HK-2 (cell line): ENCODE data around the gene PSMD3.

Experiments used
- DNase-seq: peaks from one replicate; pipeline ENCODE4 v3.0.0-alpha.2; 2018; ENCODE audit not compliant: unreplicated experiment

Gene PSMD3

DNA sequence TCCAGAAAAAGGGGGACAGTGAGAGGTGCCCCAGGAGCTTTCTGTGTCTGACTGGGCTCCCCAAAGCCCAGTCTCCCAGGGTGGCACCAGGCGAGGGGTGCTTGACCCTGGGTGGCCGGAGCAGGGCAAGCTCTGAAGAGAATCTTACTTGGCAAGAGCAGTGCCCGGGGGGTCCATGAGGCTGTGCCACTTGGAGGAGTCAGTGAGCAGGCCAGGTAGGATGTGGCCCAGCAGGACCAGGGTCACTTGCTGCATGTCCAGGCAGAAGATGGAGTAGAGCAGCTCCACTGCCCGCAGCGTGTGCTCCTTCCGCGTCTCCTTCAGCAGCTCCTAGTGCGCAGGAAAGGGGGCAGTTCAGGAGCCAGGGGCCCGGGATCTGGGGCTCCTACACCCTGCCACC lies 41.9 kb downstream of the PSMD3 start:
- no peak for DNase-seq

DNA sequence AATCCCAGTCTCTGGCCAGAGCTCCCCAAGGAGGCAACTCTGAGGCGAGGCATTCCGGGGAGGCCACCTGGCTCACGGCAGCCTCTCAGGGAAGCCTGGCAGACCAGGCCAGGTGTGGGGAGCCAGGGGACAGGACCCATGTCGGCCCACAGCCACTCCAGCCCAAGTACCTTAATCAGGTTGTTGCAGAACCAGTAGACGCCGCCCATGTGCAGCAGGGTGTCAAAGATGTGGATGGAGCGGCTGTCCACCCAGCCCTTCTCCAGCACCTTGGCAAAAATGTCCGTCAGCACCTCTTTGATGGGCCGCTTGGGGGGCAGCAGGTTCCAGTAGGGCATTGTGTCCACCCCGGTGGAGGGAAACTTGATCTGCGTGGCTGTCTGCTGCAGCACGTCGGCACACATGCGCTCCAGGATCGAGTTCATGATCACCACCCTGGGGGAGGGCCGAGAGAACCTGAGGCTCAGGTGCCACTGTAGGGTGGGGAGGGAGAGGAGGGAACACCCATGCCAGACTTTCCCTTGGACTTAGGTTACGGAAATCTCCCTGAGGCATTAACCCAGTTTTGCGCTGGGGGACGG lies 42.4 kb downstream of the PSMD3 start:
- DNase-seq = no peak

DNA sequence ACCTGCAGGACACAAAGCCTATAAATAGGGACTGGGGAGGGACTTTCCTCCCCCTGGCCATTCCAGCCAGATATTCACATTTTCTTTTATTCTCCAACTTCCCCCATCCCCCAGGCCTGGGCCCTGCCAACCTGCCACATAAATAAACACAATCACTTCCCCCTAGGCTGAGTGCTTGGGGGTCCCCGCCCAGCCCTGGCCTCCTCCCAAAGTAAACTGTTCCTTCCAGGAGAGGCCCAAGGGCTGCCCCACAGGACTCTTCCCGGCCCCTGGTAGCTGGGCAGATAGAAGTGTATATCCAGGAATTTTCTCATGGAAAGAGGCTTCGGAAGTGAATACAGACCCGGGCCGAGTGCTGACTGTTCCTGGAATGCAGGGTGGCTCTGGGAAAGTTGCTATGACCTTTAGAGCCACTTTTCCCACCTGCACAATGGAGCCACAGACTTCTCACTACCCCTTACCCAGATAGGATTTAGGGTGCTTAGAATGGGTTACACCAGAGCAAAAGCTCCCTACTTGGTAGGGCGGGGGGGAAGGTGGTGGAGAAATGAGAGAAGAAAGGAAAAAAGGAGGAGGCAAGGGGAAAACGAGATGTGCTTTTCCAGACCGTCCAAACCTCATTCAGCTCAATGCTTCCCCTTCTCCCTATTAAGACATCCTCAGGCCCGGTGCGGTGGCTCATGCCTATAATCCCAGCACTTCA lies 43.1 kb downstream of the PSMD3 start:
- DNase-seq = no peak

GRCh38 chr17:40024901-40025300 lies 44.3 kb downstream of the PSMD3 start:
- no peak for DNase-seq

- no peak for DNase-seq
Measured at GRCh38 chr17:40025559-40025958, 45.0 kb downstream of the PSMD3 start.

DNA sequence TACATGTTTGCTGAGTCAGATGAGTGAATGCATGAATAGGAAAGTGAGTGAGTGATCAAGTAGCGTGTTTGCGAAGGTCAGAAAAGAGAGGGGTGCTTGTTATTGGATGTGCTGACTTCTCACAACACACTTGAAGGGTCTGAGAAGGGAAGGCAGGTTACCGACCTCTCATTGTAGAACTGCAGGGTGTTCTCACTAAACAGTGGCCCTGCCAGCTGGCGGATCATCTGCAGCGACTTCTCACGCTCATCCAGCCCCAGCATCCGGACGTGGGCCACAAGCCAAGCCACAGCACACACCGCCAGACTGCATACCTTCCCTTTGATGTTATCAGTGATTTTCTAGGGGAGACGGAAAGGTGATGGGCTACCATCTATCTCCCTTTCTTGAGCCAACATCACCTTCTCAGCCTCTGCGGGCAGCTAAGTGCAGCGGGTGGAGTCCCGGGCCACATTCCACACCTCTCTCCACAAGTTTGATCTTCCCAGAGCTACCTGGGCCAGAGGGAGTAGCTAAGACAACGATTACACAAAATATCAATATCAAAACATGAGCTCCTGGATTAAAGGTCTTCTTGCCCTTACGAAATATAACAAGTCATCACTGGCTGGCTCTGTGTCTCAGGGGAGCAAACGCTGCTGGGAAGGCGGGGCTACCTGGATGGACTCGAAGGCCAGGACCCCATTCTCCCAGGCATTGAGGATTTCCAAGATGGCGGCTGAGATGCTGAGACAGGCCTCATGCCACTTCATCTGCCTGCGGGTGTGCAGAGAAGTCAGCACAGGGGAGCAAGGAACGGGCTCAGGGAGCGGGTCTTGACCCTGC lies 45.6 kb downstream of the PSMD3 start:
- DNase-seq = no peak

DNA sequence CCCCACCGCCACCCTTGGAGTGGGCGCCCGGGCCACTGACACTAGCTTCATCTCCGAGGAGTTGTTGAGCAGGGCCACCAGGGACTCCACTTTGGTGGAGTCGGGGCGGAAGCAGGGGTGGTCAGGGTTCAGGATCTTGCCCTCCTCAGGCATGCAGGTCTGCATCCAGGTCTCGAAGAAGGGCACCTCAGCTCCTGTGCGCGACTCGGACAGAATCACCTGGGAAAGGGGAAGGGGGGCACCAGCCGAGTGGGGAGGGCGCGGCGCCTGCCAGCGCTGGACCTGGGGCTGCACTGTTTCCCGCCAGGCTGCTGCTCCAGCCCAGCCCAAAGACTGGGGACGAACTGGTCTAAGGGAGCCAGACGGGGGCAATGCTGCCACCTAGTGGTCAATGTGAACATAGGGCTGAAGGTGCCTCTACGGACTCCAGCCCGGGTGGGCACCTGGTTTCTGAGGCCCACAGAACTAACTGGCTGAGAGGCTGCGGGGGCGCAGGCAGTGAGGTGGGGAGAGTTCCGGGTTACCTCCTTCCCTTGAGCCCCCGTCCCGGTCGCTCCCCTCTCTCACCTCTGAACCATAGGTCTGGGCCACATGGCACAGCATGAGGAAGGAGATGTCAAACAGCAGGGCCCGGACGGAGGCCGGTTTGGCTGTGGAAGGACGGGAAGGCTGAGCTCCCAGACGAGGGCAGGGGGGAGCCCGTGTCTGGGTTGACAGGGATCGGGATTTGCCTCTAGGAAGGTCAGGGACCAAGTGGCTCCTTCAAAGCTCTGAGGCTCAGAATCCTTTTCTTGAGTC lies 46.4 kb downstream of the PSMD3 start:
- peak; percentile 70 for DNase-seq

DNA sequence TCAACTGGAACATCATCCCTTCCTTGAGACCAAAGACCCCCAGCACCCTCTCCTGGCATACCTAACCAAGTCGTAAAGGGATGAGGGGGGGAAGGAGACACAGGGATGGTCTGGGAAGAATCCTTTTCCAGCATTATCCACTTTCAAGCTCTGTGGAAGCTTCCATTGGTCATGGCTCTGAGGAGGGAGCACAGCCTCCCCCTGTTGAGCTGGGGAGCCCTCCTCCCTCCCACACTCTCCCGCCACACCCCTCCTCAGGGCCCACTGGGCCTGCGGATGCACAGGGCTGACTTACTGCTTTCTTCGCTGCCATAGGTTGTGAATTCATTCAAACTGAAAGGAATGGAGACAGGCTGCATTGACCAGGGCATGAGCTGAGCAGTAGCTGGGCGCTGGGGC lies 47.0 kb downstream of the PSMD3 start:
- DNase-seq = no peak

DNA sequence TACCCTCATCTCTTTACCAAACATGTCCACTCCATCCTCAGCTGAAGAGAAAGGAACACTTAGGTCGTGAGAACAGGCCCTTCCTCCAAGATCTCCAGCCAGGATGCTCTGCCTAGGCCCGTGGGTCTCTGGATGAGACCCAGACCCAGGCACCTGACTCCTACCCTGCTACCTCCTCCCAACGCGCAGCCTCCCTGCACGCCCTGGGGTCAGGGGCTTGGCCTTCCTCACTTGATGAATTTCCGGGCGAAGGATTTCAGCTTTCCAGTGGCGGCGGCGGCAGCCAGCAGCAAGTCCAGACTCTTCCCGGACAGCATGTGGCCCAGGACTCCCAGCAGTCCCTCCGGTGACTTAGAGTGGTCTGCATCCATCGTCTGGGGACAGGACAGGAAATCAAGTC lies 48.0 kb downstream of the PSMD3 start:
- no peak for DNase-seq

DNA sequence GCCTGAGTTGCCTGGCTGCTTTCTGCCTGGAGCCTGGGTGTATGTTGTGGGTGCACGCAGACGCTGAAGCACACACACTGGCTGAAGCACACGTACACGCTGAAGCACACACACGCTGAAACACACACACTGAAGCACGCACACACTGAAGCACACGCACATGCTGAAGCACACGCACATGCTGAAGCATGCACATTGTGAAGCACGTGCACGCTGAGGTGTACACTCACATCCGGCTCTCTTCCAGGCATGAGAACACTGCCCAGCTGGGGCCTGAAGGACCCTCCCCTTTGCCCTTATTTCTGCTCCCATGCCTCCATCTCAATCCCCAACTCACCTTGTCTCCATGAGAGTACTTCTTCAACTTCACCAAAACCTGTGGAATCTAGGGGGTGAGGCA lies 51.1 kb downstream of the PSMD3 start:
- DNase-seq = no peak

DNA sequence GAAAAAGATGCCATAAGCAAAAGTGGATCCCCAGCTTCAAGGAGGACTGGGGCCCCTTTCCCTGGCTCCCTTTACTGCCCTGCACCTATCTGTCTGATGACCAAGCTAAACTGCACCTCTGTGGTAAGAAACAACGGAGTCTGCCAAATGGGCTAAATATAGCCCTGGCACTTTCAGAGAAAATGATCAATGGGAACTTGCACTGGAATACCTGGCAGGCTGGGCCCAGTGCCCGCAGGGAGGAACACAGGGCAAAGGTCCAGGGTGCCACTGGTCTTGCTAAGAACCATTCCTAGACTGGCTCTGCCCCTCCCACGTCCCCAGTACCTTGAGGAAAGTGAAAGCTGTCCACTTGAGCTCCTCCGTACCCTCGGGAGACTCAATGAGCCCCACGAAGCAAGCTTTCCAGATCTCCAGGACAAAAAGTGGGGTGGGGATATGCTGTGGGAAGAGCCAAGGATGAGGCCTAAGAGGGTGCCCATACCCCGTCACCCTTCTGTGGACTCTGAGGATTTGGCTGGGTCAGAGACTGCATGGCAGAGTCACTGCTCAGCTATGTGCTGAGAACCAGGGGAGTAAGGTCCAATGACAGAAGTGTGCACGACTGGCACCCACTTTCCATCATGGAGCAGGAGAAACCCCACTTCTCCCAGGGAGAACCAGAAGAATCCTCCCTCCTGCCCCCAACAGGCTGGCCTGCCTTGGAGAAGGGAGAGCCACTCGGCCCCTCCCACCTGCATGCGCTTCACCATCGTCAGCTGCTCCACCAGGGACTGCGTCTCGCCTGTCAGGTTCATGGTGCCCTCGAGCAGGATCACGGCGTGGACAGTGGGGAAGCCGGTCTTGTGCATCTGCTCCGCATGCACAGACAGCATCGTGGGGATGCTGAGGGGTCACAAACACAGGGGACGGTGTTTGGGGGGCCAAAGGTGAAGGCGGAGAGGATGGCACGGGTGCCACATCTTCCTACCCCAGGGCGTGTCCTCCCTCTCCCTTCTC lies 52.0 kb downstream of the PSMD3 start:
- DNase-seq = no peak

- no peak for DNase-seq
Measured at GRCh38 chr17:40033339-40033738, 52.7 kb downstream of the PSMD3 start.

GRCh38 chr17:40034426-40035161 lies 54.0 kb downstream of the PSMD3 start:
- DNase-seq = no peak

DNA sequence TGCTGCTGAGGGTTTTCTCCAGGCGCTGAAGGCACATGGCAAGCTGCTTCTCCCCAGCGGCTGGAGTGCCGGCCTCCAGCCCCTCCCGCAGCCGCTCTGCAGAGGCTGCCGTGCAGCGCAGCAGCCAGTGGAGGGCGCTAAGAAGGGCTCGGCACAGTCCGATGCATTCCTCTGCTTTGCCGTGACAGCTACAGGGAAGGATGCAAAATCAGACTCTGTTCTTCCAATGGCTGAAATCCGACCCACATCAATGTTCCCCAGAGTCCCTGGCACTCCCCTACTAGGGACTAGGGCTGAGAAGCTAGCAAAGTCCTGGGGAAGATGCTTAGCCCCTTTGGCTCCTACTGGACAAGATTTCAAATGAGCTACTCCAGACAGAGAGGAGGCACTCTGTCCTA lies 54.6 kb downstream of the PSMD3 start:
- DNase-seq = no peak

DNA sequence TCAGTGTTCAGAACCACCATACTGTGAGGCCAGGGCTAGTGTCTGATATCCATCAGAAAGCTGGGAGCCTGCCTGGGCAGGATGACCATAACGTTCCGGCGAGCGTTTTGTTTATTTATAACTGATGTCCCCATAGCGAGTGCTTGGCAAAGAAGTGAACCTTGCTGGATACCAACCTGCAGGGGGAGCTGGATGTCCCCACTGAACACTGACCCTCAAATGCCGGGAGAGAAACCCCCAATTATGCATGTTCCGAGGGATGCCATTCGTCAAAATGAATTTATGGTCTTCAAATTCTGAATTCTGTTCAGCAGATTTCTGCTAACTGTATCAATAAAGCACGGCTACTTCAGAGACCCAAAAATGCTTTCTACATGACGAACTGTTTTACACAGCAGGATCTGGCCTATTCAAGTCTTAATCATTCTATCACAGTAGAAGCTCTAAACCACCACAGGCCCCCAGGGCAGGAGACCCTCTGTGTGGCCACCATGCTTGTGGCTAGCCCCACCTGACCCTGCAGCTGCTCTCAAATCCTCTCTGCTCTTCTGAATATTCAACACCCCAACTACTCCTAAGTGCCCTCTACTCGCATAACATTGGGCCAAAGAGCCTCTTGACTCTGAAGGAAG lies 58.4 kb downstream of the PSMD3 start:
- no peak for DNase-seq

DNA sequence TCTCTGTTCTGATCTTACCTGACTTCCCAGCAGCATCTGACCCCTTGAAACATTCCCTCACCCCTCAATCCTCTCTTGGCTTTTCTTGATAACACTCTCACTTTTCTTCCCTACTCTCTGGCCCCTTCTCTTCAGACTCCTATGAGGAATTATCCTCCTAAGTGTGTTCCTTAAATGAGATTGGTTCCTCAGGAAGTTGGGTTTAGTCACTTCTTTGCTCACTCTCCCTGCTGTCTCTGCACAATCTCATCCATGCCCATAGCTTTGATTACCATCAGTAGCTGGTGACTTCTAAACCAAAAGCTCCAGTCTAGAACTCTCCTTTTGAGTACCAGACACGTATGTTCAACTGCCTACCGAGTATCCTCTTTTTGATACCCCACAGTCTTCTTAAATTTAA lies 60.6 kb downstream of the PSMD3 start:
- no peak for DNase-seq
